Osteoblast (primary cell): ENCODE measurements around the gene COL2A1. TPM values are rescaled to one million over a fixed set of nuclear protein-coding genes. Genes with fewer than 3 reads are reported as not detected.
A peak's percentile ranks its signal among the peaks of the same experiment; 100 is the strongest.

ENCODE experiments used
- DNase-seq: peaks from one replicate; pipeline ENCODE4 v3.0.0; 2011; ENCODE audit warnings: low spot score, mixed read lengths; ENCODE audit not compliant: insufficient read length; ENCODE audit errors: missing footprints
- H2AFZ ChIP-seq: 2 replicates; pipeline ENCODE4 v1.6.0; 2011; ENCODE audit warnings: mild to moderate bottlenecking, low read length
- H3K27ac ChIP-seq: 2 replicates; pipeline ENCODE4 v1.5.1; 2011; ENCODE audit warnings: mild to moderate bottlenecking, low read depth, low read length, moderate library complexity
- H3K27me3 ChIP-seq: 2 replicates; pipeline ENCODE4 v1.6.0; 2012; ENCODE audit warnings: mild to moderate bottlenecking, control low read depth, inconsistent platforms, low read length, moderate library complexity; ENCODE audit not compliant: insufficient read depth
- H3K36me3 ChIP-seq: 2 replicates; pipeline ENCODE4 v1.5.1; 2011; ENCODE audit warnings: mild to moderate bottlenecking, low read length, control low read depth, moderate library complexity; ENCODE audit not compliant: insufficient read depth
- H3K4me1 ChIP-seq: 2 replicates; pipeline ENCODE4 v1.5.1; 2011; ENCODE audit warnings: mild to moderate bottlenecking, low read length, control low read depth, moderate library complexity; ENCODE audit not compliant: insufficient read depth
- H3K4me2 ChIP-seq: 2 replicates; pipeline ENCODE4 v1.6.0; 2011; ENCODE audit warnings: mild to moderate bottlenecking, low read length; ENCODE audit not compliant: insufficient read depth
- H3K4me3 ChIP-seq: fragments of 200-600 bp; sonication (generic); 3 replicates; pipeline ENCODE4 v1.5.1; 2012; ENCODE audit warnings: mild to moderate bottlenecking, low read length, inconsistent platforms; ENCODE audit not compliant: insufficient read depth
- H3K79me2 ChIP-seq: 2 replicates; pipeline ENCODE4 v1.6.0; 2012; ENCODE audit warnings: mild to moderate bottlenecking, low read length, control low read depth, inconsistent platforms; ENCODE audit not compliant: insufficient read depth
- H3K9me3 ChIP-seq: 2 replicates; pipeline ENCODE4 v1.5.1; 2011; ENCODE audit warnings: low read depth, low read length, control low read depth
- H4K20me1 ChIP-seq: 2 replicates; pipeline ENCODE4 v1.6.0; 2012; ENCODE audit warnings: mild to moderate bottlenecking, low read length, control low read depth; ENCODE audit not compliant: insufficient read depth
- total RNA-seq: library from RNA; depleted of rRNA; stranded (reverse); fragments of >200 nt; gene quantifications from 2 replicates; pipeline ENCODE4 v1.2.3, GENCODE V29; 2012
- TF ChIP-seq, protein P1 (sequence below): IDR thresholded peaks from 2 replicates; pipeline ENCODE4 v1.5.1; 2011; ENCODE audit warnings: mild to moderate bottlenecking, low read depth, low read length, moderate library complexity; ENCODE audit errors: extremely low read depth

COL2A1 gene
- total RNA-seq, 1 donor: under 0.01 TPM

- peak; percentile 58 for DNase-seq
- Histone ChIP-seq H3K36me3 (no peaks in the 10 kb centered on the region), H3K4me3 (no peak overlapping the region), H2AFZ (no peak overlapping the region), H3K27ac (no peak overlapping the region), H3K4me1 (peaks cover 5% of the 10 kb centered on the region), H3K27me3 (peaks cover 79% of the 10 kb centered on the region), H3K9me3 (no peaks in the 10 kb centered on the region), H3K79me2 (no peaks in the 10 kb centered on the region), H3K4me2 (no peak overlapping the region), H4K20me1 (no peaks in the 10 kb centered on the region)
- TF ChIP-seq, protein P1, sequence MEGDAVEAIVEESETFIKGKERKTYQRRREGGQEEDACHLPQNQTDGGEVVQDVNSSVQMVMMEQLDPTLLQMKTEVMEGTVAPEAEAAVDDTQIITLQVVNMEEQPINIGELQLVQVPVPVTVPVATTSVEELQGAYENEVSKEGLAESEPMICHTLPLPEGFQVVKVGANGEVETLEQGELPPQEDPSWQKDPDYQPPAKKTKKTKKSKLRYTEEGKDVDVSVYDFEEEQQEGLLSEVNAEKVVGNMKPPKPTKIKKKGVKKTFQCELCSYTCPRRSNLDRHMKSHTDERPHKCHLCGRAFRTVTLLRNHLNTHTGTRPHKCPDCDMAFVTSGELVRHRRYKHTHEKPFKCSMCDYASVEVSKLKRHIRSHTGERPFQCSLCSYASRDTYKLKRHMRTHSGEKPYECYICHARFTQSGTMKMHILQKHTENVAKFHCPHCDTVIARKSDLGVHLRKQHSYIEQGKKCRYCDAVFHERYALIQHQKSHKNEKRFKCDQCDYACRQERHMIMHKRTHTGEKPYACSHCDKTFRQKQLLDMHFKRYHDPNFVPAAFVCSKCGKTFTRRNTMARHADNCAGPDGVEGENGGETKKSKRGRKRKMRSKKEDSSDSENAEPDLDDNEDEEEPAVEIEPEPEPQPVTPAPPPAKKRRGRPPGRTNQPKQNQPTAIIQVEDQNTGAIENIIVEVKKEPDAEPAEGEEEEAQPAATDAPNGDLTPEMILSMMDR: no peak
Measured at GRCh38 chr12:48007206-48007605, 2.9 kb upstream of the COL2A1 start.

- peaks cover 90% of the 10 kb centered on the region for H3K27me3 ChIP-seq
- H3K27ac ChIP-seq: no peak overlapping the region
- H2AFZ ChIP-seq: no peak overlapping the region
- H3K36me3 ChIP-seq: no peaks in the 10 kb centered on the region
- peaks cover 18% of the 10 kb centered on the region for H3K4me1 ChIP-seq
- H4K20me1 ChIP-seq: no peaks in the 10 kb centered on the region
- TF ChIP-seq, protein P1: no peak
- no peaks in the 10 kb centered on the region for H3K9me3 ChIP-seq
- no peak overlapping the region for H3K4me3 ChIP-seq
- no peaks in the 10 kb centered on the region for H3K79me2 ChIP-seq
- H3K4me2 ChIP-seq: no peak overlapping the region
- DNase-seq: peak; percentile 52
Measured at GRCh38 chr12:48005750-48006021, 1.4 kb upstream of the COL2A1 start.

DNA sequence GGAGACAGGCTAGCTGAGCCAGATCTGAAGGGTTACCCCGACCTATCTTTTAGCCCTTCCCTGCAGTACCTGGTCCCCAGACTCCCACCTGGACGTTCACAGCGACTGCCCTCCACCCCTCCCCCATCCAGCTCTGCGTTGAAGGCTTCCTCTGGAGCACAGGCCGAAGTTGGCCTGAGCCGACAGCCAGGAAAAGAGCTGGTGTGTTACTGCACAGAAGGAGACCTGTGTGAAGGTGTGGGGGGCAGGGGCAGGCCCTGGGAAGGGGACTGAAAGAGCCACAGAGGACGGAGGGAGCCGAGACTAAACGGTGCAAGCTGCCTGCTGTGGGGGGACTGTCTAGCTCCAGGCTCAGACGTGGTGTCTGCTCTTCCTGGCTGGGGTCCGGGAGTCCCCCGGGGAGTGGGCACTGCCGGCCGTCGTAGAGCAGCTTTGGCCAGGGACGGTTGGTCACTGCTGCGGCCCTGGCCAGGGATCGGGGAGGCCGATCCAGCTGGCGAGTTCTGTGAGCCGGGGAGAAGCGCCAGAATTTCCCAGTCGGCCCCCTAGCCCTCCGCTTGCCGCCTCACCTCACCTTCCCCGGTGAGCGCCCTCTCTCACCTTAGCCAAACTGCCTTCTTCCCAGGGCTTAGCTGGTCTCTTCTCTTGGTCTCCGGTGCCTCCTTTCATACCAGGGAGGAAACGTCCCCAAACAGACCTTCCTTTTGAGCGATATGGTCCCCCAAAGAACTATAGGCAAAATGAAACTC, 899 bp upstream of the COL2A1 start:
- Histone ChIP-seq H3K9me3 (no peaks in the 10 kb centered on the region), H3K36me3 (no peaks in the 10 kb centered on the region), H4K20me1 (no peaks in the 10 kb centered on the region), H3K4me2 (no peak overlapping the region), H3K4me1 (peaks cover 18% of the 10 kb centered on the region), H3K27ac (no peak overlapping the region), H3K4me3 (no peak overlapping the region), H3K79me2 (no peaks in the 10 kb centered on the region), H2AFZ (no peak overlapping the region), H3K27me3 (peaks cover 95% of the 10 kb centered on the region)
- TF ChIP-seq, protein P1: no peak
- no peak for DNase-seq

DNA sequence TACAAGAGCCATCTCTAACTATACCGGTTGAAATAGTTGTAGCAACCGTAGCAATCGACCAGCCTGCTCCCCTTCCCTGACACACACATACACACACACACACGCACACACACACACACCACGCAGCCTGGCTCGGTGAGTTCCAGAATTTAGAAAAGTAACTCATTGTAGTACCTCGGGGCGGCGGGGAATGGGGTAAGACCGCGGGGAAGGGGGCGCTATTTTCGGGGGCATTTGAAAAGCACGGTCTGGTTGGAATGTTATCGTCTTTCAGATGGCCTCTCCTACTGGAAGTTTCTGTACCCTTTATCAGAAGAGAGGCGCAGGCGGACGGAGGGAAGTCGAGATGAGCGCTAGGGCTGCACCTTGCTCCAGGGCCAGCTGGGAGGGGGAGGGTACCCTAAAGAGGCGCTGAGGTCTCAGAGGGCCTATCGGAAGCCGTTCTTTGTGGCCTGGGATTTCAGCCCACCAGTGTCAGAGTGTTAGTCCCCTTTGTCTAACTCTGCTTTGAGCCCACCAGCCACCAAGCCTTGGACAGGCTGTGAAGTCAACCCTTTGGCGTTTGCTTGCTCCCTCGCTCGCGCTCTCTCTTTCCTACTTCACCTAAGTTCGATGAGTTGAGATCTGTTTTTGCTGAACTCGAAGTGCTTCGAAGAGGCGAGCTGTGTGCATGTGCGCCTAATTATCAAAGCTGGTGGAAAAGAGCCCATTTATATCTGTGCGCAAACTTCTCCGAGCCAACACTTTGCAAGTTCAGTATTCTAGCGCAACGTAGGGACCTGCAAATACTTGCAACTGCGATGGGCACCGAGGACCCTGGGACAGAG, 837 bp downstream of the COL2A1 start:
- Histone ChIP-seq H3K9me3 (no peaks in the 10 kb centered on the region), H3K4me2 (no peak overlapping the region)
- DNase-seq: peak; percentile 70

More for the DNA sequence above, 837 bp downstream of the COL2A1 start:
- Histone ChIP-seq H3K4me1 (peaks cover 18% of the 10 kb centered on the region), H2AFZ (no peak overlapping the region), H3K27me3 (peaks cover 97% of the 10 kb centered on the region), H4K20me1 (no peaks in the 10 kb centered on the region), H3K79me2 (no peaks in the 10 kb centered on the region), H3K36me3 (no peaks in the 10 kb centered on the region), H3K27ac (no peak overlapping the region), H3K4me3 (no peak overlapping the region)
- TF ChIP-seq, protein P1: no peak
